Measurements from ENCODE around the gene RARRES2.
"Not testable (repeated sequence)": the region's sequence is repeated elsewhere in the genome, so short reads cannot be mapped to it uniquely, and the experiment has no call there.

The RARRES2 gene

DNA sequence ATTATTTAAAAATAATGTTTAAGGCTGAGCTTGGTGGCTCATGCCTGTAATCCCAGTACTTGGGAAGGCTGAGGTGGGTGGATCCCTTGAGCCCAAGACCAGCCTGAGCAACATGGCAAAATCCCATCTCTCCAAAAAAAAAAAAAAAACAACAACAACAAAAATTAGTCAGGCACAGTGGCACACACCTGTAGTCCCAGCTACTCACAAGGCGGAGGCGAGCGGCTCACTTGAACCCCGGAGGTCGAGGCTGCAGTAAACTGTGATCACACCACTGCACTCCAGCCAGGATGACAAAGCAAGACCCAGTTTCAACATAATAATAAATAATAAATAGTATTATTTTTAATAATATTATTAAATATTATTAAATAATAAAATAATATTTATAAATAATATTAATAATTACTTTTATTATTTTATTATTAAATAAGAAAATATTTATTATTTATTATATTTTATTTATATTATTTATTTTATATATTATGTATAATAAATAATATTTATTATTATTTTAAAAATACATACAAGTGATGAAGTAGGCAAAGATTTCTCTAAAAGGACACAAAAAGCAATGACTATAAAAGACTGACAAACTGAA, 26.7 kb downstream of the RARRES2 start:
- TF ChIP-seq, protein P1, sequence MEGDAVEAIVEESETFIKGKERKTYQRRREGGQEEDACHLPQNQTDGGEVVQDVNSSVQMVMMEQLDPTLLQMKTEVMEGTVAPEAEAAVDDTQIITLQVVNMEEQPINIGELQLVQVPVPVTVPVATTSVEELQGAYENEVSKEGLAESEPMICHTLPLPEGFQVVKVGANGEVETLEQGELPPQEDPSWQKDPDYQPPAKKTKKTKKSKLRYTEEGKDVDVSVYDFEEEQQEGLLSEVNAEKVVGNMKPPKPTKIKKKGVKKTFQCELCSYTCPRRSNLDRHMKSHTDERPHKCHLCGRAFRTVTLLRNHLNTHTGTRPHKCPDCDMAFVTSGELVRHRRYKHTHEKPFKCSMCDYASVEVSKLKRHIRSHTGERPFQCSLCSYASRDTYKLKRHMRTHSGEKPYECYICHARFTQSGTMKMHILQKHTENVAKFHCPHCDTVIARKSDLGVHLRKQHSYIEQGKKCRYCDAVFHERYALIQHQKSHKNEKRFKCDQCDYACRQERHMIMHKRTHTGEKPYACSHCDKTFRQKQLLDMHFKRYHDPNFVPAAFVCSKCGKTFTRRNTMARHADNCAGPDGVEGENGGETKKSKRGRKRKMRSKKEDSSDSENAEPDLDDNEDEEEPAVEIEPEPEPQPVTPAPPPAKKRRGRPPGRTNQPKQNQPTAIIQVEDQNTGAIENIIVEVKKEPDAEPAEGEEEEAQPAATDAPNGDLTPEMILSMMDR (IDR thresholded peaks at IDR 0.05; ENCODE audit: insufficient read depth, low read length, missing control alignments) = no peak
- DNase-seq (ENCODE audit: low read depth, low spot score) = no peak
- CTCF ChIA-PET = interaction anchor here (0.9 kb wide), 1 partner anchor 24 kb away, joined by 3 read pairs; no protein-coding TSS in a partner anchor
- POLR2A ChIA-PET = no interaction called here
- no peak overlapping the region for H3K4me3 ChIP-seq (ENCODE audit: low read depth, low read length)

DNA sequence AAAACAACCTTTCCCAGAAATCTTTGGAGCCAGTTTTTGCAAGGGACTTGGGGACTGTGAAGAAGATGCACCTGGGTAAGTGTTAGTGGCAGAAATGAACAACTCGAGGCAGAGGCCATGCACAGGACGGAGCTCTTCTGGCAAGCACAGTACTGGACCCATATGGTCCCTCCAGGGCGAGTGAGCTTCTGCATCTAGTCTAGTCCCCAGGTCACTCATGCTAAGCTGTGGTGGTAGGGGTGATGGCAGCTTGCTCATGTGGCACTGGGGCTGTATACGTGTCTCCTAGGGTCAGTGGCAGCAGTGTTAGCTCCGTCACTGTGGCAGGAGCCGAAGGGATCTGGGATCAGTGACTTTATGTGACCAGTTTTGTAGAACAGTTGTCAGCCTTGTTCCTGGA, 27.6 kb downstream of the RARRES2 start:
- POLR2A ChIA-PET = no interaction called here
- no peak overlapping the region for H3K4me3 ChIP-seq (ENCODE audit: low read depth, low read length)
- CTCF ChIA-PET = interaction anchor here (0.9 kb wide), 1 partner anchor 23 kb away, joined by 3 read pairs; no protein-coding TSS in a partner anchor
- TF ChIP-seq, protein P1 (IDR thresholded peaks at IDR 0.05; ENCODE audit: insufficient read depth, low read length, missing control alignments) = no peak
- no peak for DNase-seq (ENCODE audit: low read depth, low spot score)

DNA sequence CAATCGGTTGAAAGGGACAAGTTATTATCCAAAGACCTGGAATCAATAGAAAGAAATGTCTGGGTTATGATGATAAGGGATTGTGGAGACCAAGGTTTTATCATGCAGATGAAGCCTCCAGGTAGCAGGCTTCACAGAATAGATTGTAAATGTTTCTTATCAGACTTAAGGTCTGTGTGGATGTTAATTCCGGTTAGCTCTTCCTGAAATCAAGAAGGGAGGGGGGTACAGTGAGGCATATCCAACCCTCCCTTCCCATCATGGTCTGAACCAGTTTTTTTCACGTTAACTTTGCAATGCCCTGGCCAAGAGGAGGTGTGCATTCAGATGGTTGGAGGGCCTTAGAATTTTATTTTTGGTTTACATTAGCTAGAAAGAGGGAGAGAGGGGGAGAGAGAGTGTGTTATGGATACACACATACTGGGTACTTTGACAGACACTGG, 28.0 kb downstream of the RARRES2 start:
- no peak for DNase-seq (ENCODE audit: low read depth, low spot score)
- TF ChIP-seq, protein P1 (IDR thresholded peaks at IDR 0.05; ENCODE audit: insufficient read depth, low read length, missing control alignments) = no peak
- CTCF ChIA-PET = no interaction called here
- POLR2A ChIA-PET = no interaction called here
- H3K4me3 ChIP-seq (ENCODE audit: low read depth, low read length) = no peak overlapping the region

DNA sequence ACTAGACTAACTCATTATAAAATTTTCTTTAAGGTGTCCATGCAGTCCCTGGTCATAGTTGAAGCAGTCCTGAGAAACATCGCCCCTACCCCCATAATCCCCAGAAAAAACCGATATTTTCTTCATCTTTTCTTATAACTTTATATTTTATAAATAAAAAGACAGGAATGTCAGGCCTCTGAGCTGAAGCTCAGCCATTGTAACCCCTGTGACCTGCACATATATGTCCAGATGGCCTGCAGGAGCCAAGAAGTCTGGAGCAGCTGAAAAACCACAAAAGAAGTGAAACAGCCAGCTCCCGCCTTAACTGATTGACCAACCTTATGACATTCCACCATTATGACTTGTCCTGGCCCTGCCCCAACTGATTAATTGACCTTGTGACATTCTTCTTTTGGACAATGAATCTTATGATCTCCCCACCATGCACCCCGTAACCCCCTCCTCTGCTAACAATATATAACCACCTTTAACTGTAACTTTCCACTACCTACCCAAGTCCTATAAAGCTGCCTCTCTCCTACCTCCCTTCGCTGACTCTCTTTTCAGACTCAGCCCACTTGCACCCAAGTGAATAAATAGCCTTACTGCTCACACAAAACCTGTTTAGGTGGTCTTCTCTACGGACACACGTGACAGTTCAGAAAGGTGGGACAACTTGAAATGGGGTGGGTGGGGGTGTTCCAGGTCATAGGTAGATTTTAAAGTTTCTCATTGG, 28.6 kb downstream of the RARRES2 start:
- H3K4me3 ChIP-seq (ENCODE audit: low read depth, low read length); POLR2A ChIA-PET; DNase-seq (ENCODE audit: low read depth, low spot score); CTCF ChIA-PET: not testable (repeated sequence)

DNA sequence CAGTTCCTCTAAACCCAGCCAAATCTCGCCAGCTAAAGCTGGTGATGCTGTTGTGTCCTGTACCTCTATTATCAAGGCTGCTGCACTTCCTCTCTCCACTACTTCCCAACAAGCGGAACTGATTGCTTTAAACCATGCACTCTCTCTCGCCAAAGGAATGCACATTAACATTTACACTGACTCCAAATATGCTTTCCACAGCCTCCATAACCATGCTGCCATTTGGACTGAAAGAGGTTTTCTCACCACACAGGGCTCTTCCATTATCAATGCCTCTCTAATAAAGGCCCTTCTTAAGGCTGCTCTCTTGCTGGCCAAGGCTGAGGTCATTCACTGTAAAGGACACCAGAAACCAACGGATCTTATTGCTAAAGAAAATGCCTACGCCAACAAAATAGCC, 29.7 kb downstream of the RARRES2 start:
- TF ChIP-seq, protein P1 (IDR thresholded peaks at IDR 0.05; ENCODE audit: insufficient read depth, low read length, missing control alignments) = no peak
- ChIA-PET CTCF (no interaction called here), POLR2A (no interaction called here)
- no peak for DNase-seq (ENCODE audit: low read depth, low spot score)
- H3K4me3 ChIP-seq (ENCODE audit: low read depth, low read length) = no peak overlapping the region

DNA sequence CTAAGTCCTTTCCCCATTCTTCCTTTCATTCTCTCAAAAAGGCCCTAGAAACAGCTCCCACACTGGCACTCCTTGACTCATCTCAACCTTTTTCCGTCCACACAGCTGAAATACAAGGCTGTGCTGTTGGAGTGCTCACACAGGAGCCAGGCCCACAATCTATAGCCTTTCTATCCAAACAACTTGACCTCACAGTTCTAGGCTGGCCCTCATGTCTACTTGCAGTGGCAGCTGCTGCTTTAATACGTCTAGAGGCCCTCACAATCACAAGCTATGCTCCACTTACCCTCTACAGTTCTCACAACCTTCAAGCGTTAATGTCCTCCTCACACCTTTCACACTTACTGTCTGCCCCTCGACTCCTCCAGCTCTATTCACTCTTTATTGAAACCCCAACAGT, 30.3 kb downstream of the RARRES2 start:
- H3K4me3 ChIP-seq (ENCODE audit: low read depth, low read length) = no peak overlapping the region
- ChIA-PET CTCF (no interaction called here), POLR2A (no interaction called here)
- TF ChIP-seq, protein P1 (IDR thresholded peaks at IDR 0.05; ENCODE audit: insufficient read depth, low read length, missing control alignments) = no peak
- DNase-seq (ENCODE audit: low read depth, low spot score) = no peak

DNA sequence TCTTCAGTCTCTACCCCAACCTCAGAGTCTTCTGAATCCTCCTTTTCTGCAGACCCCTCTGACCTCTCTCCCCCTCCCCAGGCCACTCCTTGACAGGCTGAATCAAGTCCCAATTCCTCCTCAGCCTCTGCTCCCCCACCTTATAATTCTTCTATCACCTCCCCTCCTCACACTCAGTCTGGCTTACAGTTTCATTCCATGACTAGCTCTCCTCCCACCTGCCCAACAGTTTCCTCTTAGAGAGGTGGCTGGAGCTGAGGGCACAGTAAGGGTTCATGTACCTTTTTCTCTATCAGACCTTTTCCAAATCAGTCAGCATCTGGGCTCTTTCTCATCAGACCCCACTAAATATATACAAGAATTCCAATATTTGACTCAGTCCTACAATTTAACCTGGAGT, 32.9 kb downstream of the RARRES2 start:
- CTCF ChIA-PET = no interaction called here
- TF ChIP-seq, protein P1 (IDR thresholded peaks at IDR 0.05; ENCODE audit: insufficient read depth, low read length, missing control alignments) = no peak

More for the DNA sequence above, 32.9 kb downstream of the RARRES2 start:
- POLR2A ChIA-PET = no interaction called here
- DNase-seq (ENCODE audit: low read depth, low spot score) = no peak
- H3K4me3 ChIP-seq (ENCODE audit: low read depth, low read length) = no peak overlapping the region

Data from AG04449 (cell line).